CD4-positive, alpha-beta T cell treated with Interleukin-1 beta for 1 hour (primary cell): ENCODE data around the gene GEMIN7.
A peak's percentile ranks its signal among the peaks of the same experiment; 100 is the strongest.

Experiments used
- DNase-seq, 2 donors: peaks; one replicate each; pipeline ENCODE4 v3.0.0-alpha.2; 2020 to 2022

GEMIN7 gene

GRCh38 chr19:45107621-45108150 is 28.6 kb downstream of the GEMIN7 start:
- DNase-seq = no peak

- no peak for DNase-seq
These were observed 31.8 kb downstream of the GEMIN7 start for GRCh38 chr19:45110851-45111266.

- DNase-seq = no peak
These were observed 33.2 kb downstream of the GEMIN7 start for GRCh38 chr19:45112111-45112827.

- no peak for DNase-seq
These were observed 34.6 kb downstream of the GEMIN7 start for GRCh38 chr19:45113628-45114027.

- no peak for DNase-seq
These were observed 35.1 kb downstream of the GEMIN7 start for GRCh38 chr19:45114116-45114515.

GRCh38 chr19:45115809-45116615 is 37.0 kb downstream of the GEMIN7 start:
- DNase-seq = peak in 1 of 2 donors; percentile 28

GRCh38 chr19:45117167-45117594 is 38.1 kb downstream of the GEMIN7 start:
- DNase-seq = peak; percentile 24 to 33

- no peak for DNase-seq
These were observed 38.6 kb downstream of the GEMIN7 start for GRCh38 chr19:45117671-45118070.

GRCh38 chr19:45118106-45118505 is 39.0 kb downstream of the GEMIN7 start:
- DNase-seq = no peak

- DNase-seq = peak in 1 of 2 donors; percentile 14
These were observed 39.7 kb downstream of the GEMIN7 start for GRCh38 chr19:45118591-45119355.

- no peak for DNase-seq
These were observed 40.5 kb downstream of the GEMIN7 start for GRCh38 chr19:45119582-45119981.

- no peak for DNase-seq
These were observed 42.8 kb downstream of the GEMIN7 start for GRCh38 chr19:45121827-45122345.

- DNase-seq = no peak
These were observed 43.8 kb downstream of the GEMIN7 start for GRCh38 chr19:45122832-45123231.

GRCh38 chr19:45123440-45123850 is 44.4 kb downstream of the GEMIN7 start:
- no peak for DNase-seq

- no peak for DNase-seq
These were observed 45.0 kb downstream of the GEMIN7 start for GRCh38 chr19:45124021-45124420.

- no peak for DNase-seq
These were observed 46.3 kb downstream of the GEMIN7 start for GRCh38 chr19:45125360-45125759.

GRCh38 chr19:45125975-45126493 is 47.0 kb downstream of the GEMIN7 start:
- DNase-seq = peak; percentile 60 to 66

- no peak for DNase-seq
These were observed 47.6 kb downstream of the GEMIN7 start for GRCh38 chr19:45126654-45127053.

- no peak for DNase-seq
These were observed 49.1 kb downstream of the GEMIN7 start for GRCh38 chr19:45128146-45128545.

- no peak for DNase-seq
These were observed 49.7 kb downstream of the GEMIN7 start for GRCh38 chr19:45128806-45129205.

GRCh38 chr19:45130236-45130635 is 51.2 kb downstream of the GEMIN7 start:
- no peak for DNase-seq

GRCh38 chr19:45130888-45131615 is 52.0 kb downstream of the GEMIN7 start:
- DNase-seq = no peak
